ENCODE measurements around the gene KDM4C.
"Not testable (repeated sequence)": the region's sequence is repeated elsewhere in the genome, so short reads cannot be mapped to it uniquely, and the experiment has no call there.

The KDM4C gene

GRCh38 chr9:6764011-6764410 lies 6.2 kb downstream of the KDM4C start:
- no peak overlapping the region for H2BK120ac ChIP-seq (ENCODE audit: low read depth, low read length)
- H3K18ac ChIP-seq (ENCODE audit: low read length), result no peak overlapping the region
- H4K5ac ChIP-seq (ENCODE audit: low read length), result no peak overlapping the region
- no peak overlapping the region for H4K8ac ChIP-seq (ENCODE audit: low read depth, low read length)
- H2BK15ac ChIP-seq (replicated peaks; ENCODE audit: low read depth), result no peak overlapping the region
- H2AK5ac ChIP-seq (ENCODE audit: low read length), result no peak overlapping the region
- no peaks in the 10 kb centered on the region for H3K27me3 ChIP-seq (ENCODE audit: insufficient read depth, low read length, poor library complexity)
- H3K4ac ChIP-seq (ENCODE audit: low read depth, low read length), result no peak overlapping the region
- H3K36me3 ChIP-seq (ENCODE audit: control insufficient read depth, insufficient read depth, low read length), result no peaks in the 10 kb centered on the region
- DNase-seq, result no peak
- H3K23ac ChIP-seq (ENCODE audit: low read length), result no peak overlapping the region
- no peak overlapping the region for H3K9ac ChIP-seq (ENCODE audit: low read length)
- H3K4me1 ChIP-seq (ENCODE audit: control insufficient read depth, low read depth, low read length), result peaks cover 5% of the 10 kb centered on the region
- no peak overlapping the region for H3K4me3 ChIP-seq (ENCODE audit: low read length)
- no peak overlapping the region for H3K4me2 ChIP-seq (ENCODE audit: low read length)
- H3K56ac ChIP-seq (ENCODE audit: low read length), result no peak overlapping the region
- no peak overlapping the region for H2BK5ac ChIP-seq (ENCODE audit: low read length)
- WGBS (ENCODE audit: extremely low coverage, insufficient coverage, low lambda C conversion rate), result no CpG with 5 or more reads among the region's 2 CpGs
- no peaks in the 10 kb centered on the region for H3K79me1 ChIP-seq (ENCODE audit: low read length)
- no peak overlapping the region for H3K27ac ChIP-seq (ENCODE audit: low read depth, low read length)
- peaks cover 6% of the 10 kb centered on the region for H3K79me2 ChIP-seq (ENCODE audit: control insufficient read depth, insufficient read depth, low read length)

GRCh38 chr9:6764523-6764922 lies 6.8 kb downstream of the KDM4C start:
- peaks cover 5% of the 10 kb centered on the region for H3K4me1 ChIP-seq (ENCODE audit: control insufficient read depth, low read depth, low read length)
- H3K79me1 ChIP-seq (ENCODE audit: low read length), result no peaks in the 10 kb centered on the region
- peaks cover 6% of the 10 kb centered on the region for H3K79me2 ChIP-seq (ENCODE audit: control insufficient read depth, insufficient read depth, low read length)
- no peak overlapping the region for H3K4me3 ChIP-seq (ENCODE audit: low read length)
- no peak overlapping the region for H3K9ac ChIP-seq (ENCODE audit: low read length)
- H2BK15ac ChIP-seq (replicated peaks; ENCODE audit: low read depth), result no peak overlapping the region
- H3K27ac ChIP-seq (ENCODE audit: low read depth, low read length), result no peak overlapping the region
- H3K23ac ChIP-seq (ENCODE audit: low read length), result no peak overlapping the region
- no peak overlapping the region for H4K8ac ChIP-seq (ENCODE audit: low read depth, low read length)
- no peak overlapping the region for H3K56ac ChIP-seq (ENCODE audit: low read length)
- no peaks in the 10 kb centered on the region for H3K27me3 ChIP-seq (ENCODE audit: insufficient read depth, low read length, poor library complexity)
- H4K5ac ChIP-seq (ENCODE audit: low read length), result no peak overlapping the region
- H3K18ac ChIP-seq (ENCODE audit: low read length), result no peak overlapping the region
- no peak overlapping the region for H3K4me2 ChIP-seq (ENCODE audit: low read length)
- no peak overlapping the region for H2BK5ac ChIP-seq (ENCODE audit: low read length)
- no peaks in the 10 kb centered on the region for H3K36me3 ChIP-seq (ENCODE audit: control insufficient read depth, insufficient read depth, low read length)
- H3K4ac ChIP-seq (ENCODE audit: low read depth, low read length), result no peak overlapping the region
- H2BK120ac ChIP-seq (ENCODE audit: low read depth, low read length), result no peak overlapping the region
- H2AK5ac ChIP-seq (ENCODE audit: low read length), result no peak overlapping the region
- no peak for DNase-seq

GRCh38 chr9:6764950-6765349 lies 7.2 kb downstream of the KDM4C start:
- DNase-seq, result peak; percentile 73
- Histone ChIP-seq H4K8ac (ENCODE audit: low read depth, low read length) (no peak overlapping the region), H2BK15ac (replicated peaks; ENCODE audit: low read depth) (peak overlapping the region; percentile 45), H3K23ac (ENCODE audit: low read length) (no peak overlapping the region), H3K9ac (ENCODE audit: low read length) (no peak overlapping the region), H3K56ac (ENCODE audit: low read length) (no peak overlapping the region), H3K4me2 (ENCODE audit: low read length) (no peak overlapping the region), H2BK120ac (ENCODE audit: low read depth, low read length) (no peak overlapping the region), H4K5ac (ENCODE audit: low read length) (no peak overlapping the region), H3K79me2 (ENCODE audit: control insufficient read depth, insufficient read depth, low read length) (peaks cover 6% of the 10 kb centered on the region), H3K79me1 (ENCODE audit: low read length) (no peaks in the 10 kb centered on the region), H3K36me3 (ENCODE audit: control insufficient read depth, insufficient read depth, low read length) (no peaks in the 10 kb centered on the region), H3K4me1 (ENCODE audit: control insufficient read depth, low read depth, low read length) (peaks cover 5% of the 10 kb centered on the region), H3K27me3 (ENCODE audit: insufficient read depth, low read length, poor library complexity) (no peaks in the 10 kb centered on the region), H2AK5ac (ENCODE audit: low read length) (no peak overlapping the region), H3K4ac (ENCODE audit: low read depth, low read length) (no peak overlapping the region), H2BK5ac (ENCODE audit: low read length) (no peak overlapping the region), H3K27ac (ENCODE audit: low read depth, low read length) (no peak overlapping the region), H3K18ac (ENCODE audit: low read length) (no peak overlapping the region), H3K4me3 (ENCODE audit: low read length) (no peak overlapping the region)
- WGBS (ENCODE audit: extremely low coverage, insufficient coverage, low lambda C conversion rate), result no CpG with 5 or more reads among the region's 1 CpG

DNA sequence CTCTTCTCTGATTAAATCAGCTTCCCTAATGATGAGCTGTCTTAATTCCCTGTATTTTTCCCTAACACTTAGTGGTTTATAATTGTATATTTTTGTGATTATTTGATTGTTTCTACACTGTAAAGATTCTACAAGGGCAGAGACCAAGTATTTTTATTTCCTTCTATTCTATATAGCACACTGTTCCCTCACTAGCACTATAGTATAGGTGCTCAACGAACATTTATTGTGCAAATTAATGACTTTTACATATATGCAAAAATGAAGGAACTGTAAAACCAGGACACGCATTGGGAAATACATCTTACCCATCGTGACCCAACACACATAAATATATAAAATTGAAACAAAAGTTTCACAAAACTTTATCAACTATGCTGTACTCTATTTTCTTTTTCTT lies 7.6 kb downstream of the KDM4C start:
- no CpG with 5 or more reads among the region's 3 CpGs for WGBS (ENCODE audit: extremely low coverage, insufficient coverage, low lambda C conversion rate)
- no peak overlapping the region for H2BK120ac ChIP-seq (ENCODE audit: low read depth, low read length)
- H3K27ac ChIP-seq (ENCODE audit: low read depth, low read length), result no peak overlapping the region
- H3K4me3 ChIP-seq (ENCODE audit: low read length), result no peak overlapping the region
- DNase-seq, result no peak
- no peak overlapping the region for H3K4me2 ChIP-seq (ENCODE audit: low read length)
- peaks cover 5% of the 10 kb centered on the region for H3K79me2 ChIP-seq (ENCODE audit: control insufficient read depth, insufficient read depth, low read length)
- H4K8ac ChIP-seq (ENCODE audit: low read depth, low read length), result no peak overlapping the region
- H3K79me1 ChIP-seq (ENCODE audit: low read length), result no peaks in the 10 kb centered on the region
- H2BK15ac ChIP-seq (replicated peaks; ENCODE audit: low read depth), result no peak overlapping the region
- no peak overlapping the region for H3K9ac ChIP-seq (ENCODE audit: low read length)
- peaks cover 5% of the 10 kb centered on the region for H3K4me1 ChIP-seq (ENCODE audit: control insufficient read depth, low read depth, low read length)
- H4K5ac ChIP-seq (ENCODE audit: low read length), result no peak overlapping the region
- H3K27me3 ChIP-seq (ENCODE audit: insufficient read depth, low read length, poor library complexity), result no peaks in the 10 kb centered on the region
- H3K23ac ChIP-seq (ENCODE audit: low read length), result no peak overlapping the region
- H3K18ac ChIP-seq (ENCODE audit: low read length), result no peak overlapping the region
- H2AK5ac ChIP-seq (ENCODE audit: low read length), result no peak overlapping the region
- no peak overlapping the region for H2BK5ac ChIP-seq (ENCODE audit: low read length)
- no peak overlapping the region for H3K4ac ChIP-seq (ENCODE audit: low read depth, low read length)
- no peaks in the 10 kb centered on the region for H3K36me3 ChIP-seq (ENCODE audit: control insufficient read depth, insufficient read depth, low read length)
- H3K56ac ChIP-seq (ENCODE audit: low read length), result no peak overlapping the region

DNA sequence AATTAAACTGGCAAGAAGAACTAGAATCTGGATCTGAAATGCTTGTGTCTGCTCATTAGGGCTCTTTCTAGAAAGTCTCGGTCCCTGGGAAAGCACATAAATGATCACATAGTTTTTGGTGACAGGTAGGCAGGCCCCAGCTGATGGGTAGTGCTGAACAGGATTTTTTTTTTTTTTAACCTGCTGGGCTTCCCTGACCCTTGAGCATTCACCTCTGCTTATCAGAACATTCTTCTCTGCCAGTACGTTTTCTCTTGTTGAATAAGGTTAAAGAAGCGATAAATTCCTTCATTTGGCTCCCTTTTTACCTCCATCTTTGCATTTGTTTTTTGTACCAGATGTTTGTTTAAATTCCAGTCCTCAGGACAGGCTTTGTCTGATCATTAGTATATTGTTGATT lies 8.8 kb downstream of the KDM4C start:
- no peak overlapping the region for H3K4me3 ChIP-seq (ENCODE audit: low read length)
- no peaks in the 10 kb centered on the region for H3K79me1 ChIP-seq (ENCODE audit: low read length)
- WGBS (ENCODE audit: extremely low coverage, insufficient coverage, low lambda C conversion rate), result no CpG with 5 or more reads among the region's 3 CpGs
- H3K79me2 ChIP-seq (ENCODE audit: control insufficient read depth, insufficient read depth, low read length), result peaks cover 2% of the 10 kb centered on the region
- H3K4me2 ChIP-seq (ENCODE audit: low read length), result no peak overlapping the region
- H3K36me3 ChIP-seq (ENCODE audit: control insufficient read depth, insufficient read depth, low read length), result no peaks in the 10 kb centered on the region
- no peak overlapping the region for H3K4ac ChIP-seq (ENCODE audit: low read depth, low read length)
- H3K56ac ChIP-seq (ENCODE audit: low read length), result no peak overlapping the region
- no peak overlapping the region for H3K23ac ChIP-seq (ENCODE audit: low read length)
- H3K18ac ChIP-seq (ENCODE audit: low read length), result no peak overlapping the region
- H2BK5ac ChIP-seq (ENCODE audit: low read length), result no peak overlapping the region
- H3K9ac ChIP-seq (ENCODE audit: low read length), result no peak overlapping the region
- H2BK120ac ChIP-seq (ENCODE audit: low read depth, low read length), result no peak overlapping the region
- H4K8ac ChIP-seq (ENCODE audit: low read depth, low read length), result no peak overlapping the region
- DNase-seq, result peak; percentile 59
- no peak overlapping the region for H2BK15ac ChIP-seq (replicated peaks; ENCODE audit: low read depth)
- no peak overlapping the region for H2AK5ac ChIP-seq (ENCODE audit: low read length)
- no peaks in the 10 kb centered on the region for H3K27me3 ChIP-seq (ENCODE audit: insufficient read depth, low read length, poor library complexity)
- H4K5ac ChIP-seq (ENCODE audit: low read length), result no peak overlapping the region
- peaks cover 5% of the 10 kb centered on the region for H3K4me1 ChIP-seq (ENCODE audit: control insufficient read depth, low read depth, low read length)
- no peak overlapping the region for H3K27ac ChIP-seq (ENCODE audit: low read depth, low read length)

DNA sequence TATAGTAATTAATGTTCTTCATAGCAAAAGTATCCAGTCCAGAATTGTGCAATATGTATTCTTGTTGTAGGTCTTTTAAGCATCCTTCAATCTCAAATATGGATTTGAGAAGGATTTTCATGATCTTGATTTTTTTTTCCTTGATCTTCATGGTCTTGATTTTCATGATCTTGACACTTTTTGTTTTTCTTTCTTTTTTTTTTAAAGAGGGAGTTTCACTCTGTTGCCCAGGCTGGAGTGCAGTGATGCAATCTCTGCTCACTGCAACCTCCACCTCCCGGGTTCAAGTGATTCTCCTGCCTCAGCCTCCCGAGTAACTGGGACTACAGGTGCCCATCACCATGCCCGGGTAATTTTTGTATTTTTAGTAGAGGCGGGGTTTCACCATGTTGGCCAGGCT lies 10.8 kb downstream of the KDM4C start:
- H3K4me1 ChIP-seq (ENCODE audit: control insufficient read depth, low read depth, low read length); H2BK120ac ChIP-seq (ENCODE audit: low read depth, low read length); DNase-seq; H3K27ac ChIP-seq (ENCODE audit: low read depth, low read length); H2BK5ac ChIP-seq (ENCODE audit: low read length); H4K8ac ChIP-seq (ENCODE audit: low read depth, low read length); H3K4me2 ChIP-seq (ENCODE audit: low read length); H3K9ac ChIP-seq (ENCODE audit: low read length); H3K4me3 ChIP-seq (ENCODE audit: low read length); H3K56ac ChIP-seq (ENCODE audit: low read length); H3K79me1 ChIP-seq (ENCODE audit: low read length); H3K79me2 ChIP-seq (ENCODE audit: control insufficient read depth, insufficient read depth, low read length); H3K27me3 ChIP-seq (ENCODE audit: insufficient read depth, low read length, poor library complexity); H2AK5ac ChIP-seq (ENCODE audit: low read length); H4K5ac ChIP-seq (ENCODE audit: low read length); H3K4ac ChIP-seq (ENCODE audit: low read depth, low read length); H3K36me3 ChIP-seq (ENCODE audit: control insufficient read depth, insufficient read depth, low read length); H3K18ac ChIP-seq (ENCODE audit: low read length); H3K23ac ChIP-seq (ENCODE audit: low read length); H2BK15ac ChIP-seq (replicated peaks; ENCODE audit: low read depth): not testable (repeated sequence)
- no CpG with 5 or more reads among the region's 4 CpGs for WGBS (ENCODE audit: extremely low coverage, insufficient coverage, low lambda C conversion rate)

Measured in mesendoderm (in vitro differentiated cells).